GM23338 (cell line): ENCODE results near the gene CACNA2D3. TPM values are rescaled to one million over a fixed set of nuclear protein-coding genes. Genes with fewer than 3 reads are reported as not detected.

Experiments
- ATAC-seq: fragments of 200-7000 bp; cut with Tn5 transposase; 3 replicates; pipeline ENCODE4 v1.9.1; 2020
- DNase-seq: peaks from one replicate; pipeline ENCODE4 v3.0.0-alpha.2; 2015; ENCODE audit warnings: low spot score
- H2AFZ ChIP-seq: fragments of 200-600 bp; sonication (generic); 2 replicates; pipeline ENCODE4 v1.8.0; 2016; ENCODE audit warnings: antibody characterized with exemption, mild to moderate bottlenecking, moderate library complexity
- H3F3A ChIP-seq: fragments of 200-600 bp; sonication (generic); replicated peaks from 2 replicates; pipeline ENCODE4 v1.8.0; 2017; ENCODE audit warnings: antibody characterized with exemption, mixed run types, low read depth
- H3K27ac ChIP-seq: fragments of 200-600 bp; sonication (generic); 2 replicates; pipeline ENCODE4 v1.6.1; 2016; ENCODE audit warnings: low read depth
- H3K27me3 ChIP-seq: fragments of 200-600 bp; sonication (generic); 2 replicates; pipeline ENCODE4 v1.8.0; 2016; ENCODE audit warnings: mild to moderate bottlenecking, mixed run types, moderate library complexity; ENCODE audit not compliant: insufficient read depth
- H3K36me3 ChIP-seq: fragments of 200-600 bp; sonication (generic); 2 replicates; pipeline ENCODE4 v1.8.0; 2016; ENCODE audit warnings: mild to moderate bottlenecking; ENCODE audit not compliant: insufficient read depth
- H3K4me1 ChIP-seq: fragments of 200-600 bp; sonication (generic); 2 replicates; pipeline ENCODE4 v1.8.0; 2016; ENCODE audit warnings: mild to moderate bottlenecking, moderate library complexity; ENCODE audit not compliant: insufficient read depth
- H3K4me2 ChIP-seq: fragments of 200-600 bp; sonication (generic); 2 replicates; pipeline ENCODE4 v1.7.1; 2017; ENCODE audit warnings: mixed run types
- H3K4me3 ChIP-seq: fragments of 200-600 bp; sonication (generic); 2 replicates; pipeline ENCODE4 v1.6.1; 2016; ENCODE audit warnings: mixed run types
- H3K79me2 ChIP-seq: fragments of 200-600 bp; sonication (generic); replicated peaks from 2 replicates; pipeline ENCODE4 v1.8.0; 2017; ENCODE audit warnings: mild to moderate bottlenecking; ENCODE audit not compliant: insufficient read depth
- H3K9me2 ChIP-seq: fragments of 200-600 bp; sonication (generic); 2 replicates; pipeline ENCODE4 v1.8.0; 2017; ENCODE audit not compliant: insufficient read depth
- H4K20me1 ChIP-seq: fragments of 200-600 bp; sonication (generic); replicated peaks from 2 replicates; pipeline ENCODE4 v1.8.0; 2017; ENCODE audit warnings: mild to moderate bottlenecking; ENCODE audit not compliant: insufficient read depth
- H3K27ac Mint-ChIP-seq: 2 replicates; pipeline ENCODE4 v1.8.0; 2020; ENCODE audit warnings: inconsistent platforms, mild to moderate bottlenecking, moderate library complexity, mixed read lengths
- H3K27me3 Mint-ChIP-seq: 3 replicates; pipeline ENCODE4 v1.8.0; 2022; ENCODE audit warnings: low read depth, mild to moderate bottlenecking, moderate library complexity, mixed read lengths, inconsistent platforms; ENCODE audit not compliant: insufficient read depth, poor library complexity
- H3K36me3 Mint-ChIP-seq: 3 replicates; pipeline ENCODE4 v1.8.0; 2021; ENCODE audit warnings: low read depth, mild to moderate bottlenecking, inconsistent platforms, moderate library complexity, mixed read lengths
- H3K4me1 Mint-ChIP-seq: 3 replicates; pipeline ENCODE4 v1.8.0; 2020; ENCODE audit warnings: mild to moderate bottlenecking, inconsistent platforms, mixed read lengths
- H3K4me3 Mint-ChIP-seq: 3 replicates; pipeline ENCODE4 v1.8.0; 2021; ENCODE audit warnings: moderate library complexity, mild to moderate bottlenecking, inconsistent platforms, mixed read lengths
- H3K9me3 Mint-ChIP-seq: 3 replicates; pipeline ENCODE4 v1.8.0; 2020; ENCODE audit warnings: moderate library complexity, mild to moderate bottlenecking, inconsistent platforms, mixed read lengths
- CREB1 ChIP-seq: fragments of 250-450 bp; sonication (Bioruptor Pico); IDR thresholded peaks from 2 replicates; pipeline ENCODE4 v1.5.0; 2020; ENCODE audit warnings: low read depth, mild to moderate bottlenecking, moderate library complexity
- ETS1 ChIP-seq: IDR thresholded peaks from 2 replicates; pipeline ENCODE4 v1.6.1; 2016; ENCODE audit warnings: antibody characterized with exemption
- EZH2 ChIP-seq: fragments of 200-600 bp; sonication (generic); IDR thresholded peaks from one replicate; pipeline ENCODE4 v1.8.0; 2017; ENCODE audit warnings: antibody characterized with exemption, mild to moderate bottlenecking, low read depth; ENCODE audit not compliant: unreplicated experiment
- NANOG ChIP-seq: IDR thresholded peaks from 2 replicates; pipeline ENCODE4 v1.6.1; 2016; ENCODE audit warnings: antibody characterized with exemption, borderline replicate concordance
- POLR2AphosphoS5 ChIP-seq: IDR thresholded peaks from 2 replicates; pipeline ENCODE4 v1.6.1; 2016; ENCODE audit warnings: antibody characterized with exemption, low read depth
- REST ChIP-seq: IDR thresholded peaks from one replicate; pipeline ENCODE4 v1.6.1; 2018; ENCODE audit warnings: antibody characterized with exemption; ENCODE audit not compliant: unreplicated experiment
- STAT1 ChIP-seq: IDR thresholded peaks from one replicate; pipeline ENCODE4 v1.6.1; 2016; ENCODE audit warnings: antibody characterized with exemption; ENCODE audit not compliant: unreplicated experiment
- ZNF114 ChIP-seq: fragments of 250-450 bp; sonication (Bioruptor Pico); IDR thresholded peaks from 2 replicates; pipeline ENCODE4 v1.5.0; 2020; ENCODE audit warnings: mild to moderate bottlenecking, moderate library complexity
- ZNF331 ChIP-seq: fragments of 250-450 bp; sonication (Bioruptor Pico); IDR thresholded peaks from 2 replicates; pipeline ENCODE4 v1.5.0; 2020; ENCODE audit warnings: low read depth, mild to moderate bottlenecking, moderate library complexity
- ZNF462 ChIP-seq: fragments of 250-450 bp; sonication (Bioruptor Pico); IDR thresholded peaks from 2 replicates; pipeline ENCODE4 v1.5.0; 2020; ENCODE audit warnings: mild to moderate bottlenecking, moderate library complexity
- polyA plus RNA-seq: library from polyadenylated mRNA; unstranded; fragments of >200 nt; fragmentation: Nextera tagmentation; extraction: Ambion mirVana; gene quantifications from 2 replicates; pipeline ENCODE4 v1.2.1, GENCODE V29; 2016
- total RNA-seq: library from RNA; depleted of rRNA; stranded (reverse); fragments of >200 nt; shearing (Covaris generic); gene quantifications from 2 replicates; pipeline ENCODE4 v1.2.3, GENCODE V29; 2014

The CACNA2D3 gene
- total and polyA plus RNA-seq, 2 experiments from 2014 or later: 2.2 to 2.3 TPM

GRCh38 chr3:54223063-54223462, 100.7 kb downstream of the CACNA2D3 start (continued):
- TF ChIP-seq REST (no peak), EZH2 (no peak)

GRCh38 chr3:54225841-54226528, 103.6 kb downstream of the CACNA2D3 start:
- no peak overlapping the region for H3K4me2 ChIP-seq
- H3K4me3 ChIP-seq: no peak overlapping the region
- no peak overlapping the region for H3K4me3 Mint-ChIP-seq
- H3K27me3 Mint-ChIP-seq: peaks cover 2% of the 10 kb centered on the region
- H3K36me3 Mint-ChIP-seq: no peaks in the 10 kb centered on the region
- H3K27me3 ChIP-seq: no peaks in the 10 kb centered on the region
- H3K27ac Mint-ChIP-seq: no peak overlapping the region
- no peaks in the 10 kb centered on the region for H3K4me1 ChIP-seq
- H3K27ac ChIP-seq: no peak overlapping the region
- H3K9me2 ChIP-seq: peaks cover 7% of the 10 kb centered on the region; the same call in 1 of the 2 replicates
- H3K79me2 ChIP-seq: no peaks in the 10 kb centered on the region
- H3K9me3 Mint-ChIP-seq: no peaks in the 10 kb centered on the region; the same call in 2 of the 3 replicates
- H3K4me1 Mint-ChIP-seq: peaks cover 10% of the 10 kb centered on the region
- no peaks in the 10 kb centered on the region for H4K20me1 ChIP-seq
- ATAC-seq (no peak), DNase-seq (no peak)
- H2AFZ ChIP-seq: no peak overlapping the region
- no peaks in the 10 kb centered on the region for H3F3A ChIP-seq
- H3K36me3 ChIP-seq: no peaks in the 10 kb centered on the region
- TF ChIP-seq ZNF114 (CRISPR knock-in tag) (no peak), NANOG (no peak), POLR2AphosphoS5 (no peak), STAT1 (no peak), ZNF331 (CRISPR knock-in tag) (no peak), REST (no peak), EZH2 (no peak), ETS1 (no peak), ZNF462 (no peak), CREB1 (CRISPR knock-in tag) (no peak)
